HAP-1 (cell line): ENCODE data around the gene KANSL1.

Experiments
- DNase-seq, 2 experiments: peaks; one replicate each; pipeline ENCODE4 v3.0.0-alpha.2; 2016 to 2020; ENCODE audit warnings: low spot score in 2 of 2
- H3K27me3 ChIP-seq: fragments of 250-450 bp; sonication (Bioruptor Pico); 2 replicates; pipeline ENCODE4 v1.5.1; 2020; ENCODE audit warnings: low read depth, mild to moderate bottlenecking, moderate library complexity
- H3K36me3 ChIP-seq: fragments of 250-450 bp; sonication (Bioruptor Pico); replicated peaks from 2 replicates; pipeline ENCODE4 v1.5.1; 2020; ENCODE audit warnings: mild to moderate bottlenecking
- H3K4me1 ChIP-seq: fragments of 250-450 bp; sonication (Bioruptor Pico); 2 replicates; pipeline ENCODE4 v1.5.1; 2020; ENCODE audit warnings: mild to moderate bottlenecking
- H3K4me3 ChIP-seq: fragments of 250-450 bp; sonication (Bioruptor Pico); 2 replicates; pipeline ENCODE4 v1.5.1; 2020; ENCODE audit warnings: mild to moderate bottlenecking, moderate library complexity
- H3K9me3 ChIP-seq: fragments of 250-450 bp; sonication (Bioruptor Pico); 2 replicates; pipeline ENCODE4 v1.5.1; 2020; ENCODE audit warnings: mild to moderate bottlenecking, moderate library complexity
- in situ Hi-C: fragments of 300-500 bp; cut with MboI; formaldehyde crosslinking; loops from 3 replicates; pipeline ENCODE4 v1.14.3; 2020; ENCODE audit warnings: low sequenced_read_pairs, inconsistent platforms, mixed read lengths

The KANSL1 gene

GRCh38 chr17:46043606-46044005, 149.6 kb downstream of the KANSL1 start:
- H3K9me3 ChIP-seq = no peaks in the 10 kb centered on the region
- no peaks in the 10 kb centered on the region; the same call in none of the 2 replicates for H3K4me1 ChIP-seq
- no peaks in the 10 kb centered on the region for H3K27me3 ChIP-seq
- no peak overlapping the region for H3K4me3 ChIP-seq
- in situ Hi-C loops = no loop called here
- H3K36me3 ChIP-seq = peaks cover 60% of the 10 kb centered on the region
- DNase-seq = no peak

DNA sequence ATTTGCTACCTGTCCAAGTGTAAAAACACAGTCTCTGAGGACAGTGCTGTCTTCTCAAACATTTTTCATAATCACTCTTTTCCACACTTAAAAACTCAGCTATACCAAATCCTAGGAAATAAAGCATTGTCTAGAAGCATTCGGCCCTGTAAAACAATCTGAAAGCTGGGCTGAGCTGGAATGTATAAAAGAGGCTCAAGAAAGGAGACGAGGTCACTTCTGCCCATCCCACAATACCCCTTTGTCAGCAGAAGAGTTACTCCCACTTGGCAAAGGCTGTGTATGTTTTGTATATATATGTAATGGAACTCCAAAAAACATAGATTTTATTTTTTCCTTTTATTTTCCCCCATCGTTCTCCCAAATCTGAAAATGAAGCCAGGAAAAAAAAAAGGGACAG, 150.3 kb downstream of the KANSL1 start:
- no peak for DNase-seq
- Histone ChIP-seq H3K4me3 (no peak overlapping the region), H3K9me3 (no peaks in the 10 kb centered on the region), H3K4me1 (no peaks in the 10 kb centered on the region; the same call in none of the 2 replicates), H3K27me3 (no peaks in the 10 kb centered on the region), H3K36me3 (peaks cover 62% of the 10 kb centered on the region)
- in situ Hi-C loops = no loop called here

DNA sequence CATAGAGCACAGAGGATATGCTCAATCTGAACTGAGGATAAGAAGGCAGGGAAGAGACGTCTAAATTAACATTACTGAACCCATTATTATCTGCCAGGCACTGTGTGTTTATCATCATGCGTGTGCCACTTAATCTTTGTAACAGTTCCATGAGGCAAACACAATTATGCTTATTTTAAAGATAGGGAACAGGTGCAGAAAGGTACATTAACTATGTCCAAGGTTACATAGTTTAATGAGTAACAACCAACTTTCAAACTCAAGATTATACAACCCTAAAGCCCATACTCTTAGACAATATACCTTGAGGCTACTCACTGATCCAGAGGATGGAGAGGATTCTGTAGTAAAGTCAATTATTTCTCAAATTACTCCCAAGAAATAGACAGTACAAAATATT, 151.0 kb downstream of the KANSL1 start:
- Histone ChIP-seq H3K4me1 (no peaks in the 10 kb centered on the region; the same call in none of the 2 replicates), H3K4me3 (no peak overlapping the region), H3K36me3 (peaks cover 64% of the 10 kb centered on the region), H3K9me3 (no peaks in the 10 kb centered on the region), H3K27me3 (no peaks in the 10 kb centered on the region)
- in situ Hi-C loops = no loop called here
- DNase-seq = no peak

GRCh38 chr17:46039592-46040186, 153.5 kb downstream of the KANSL1 start:
- no peak overlapping the region for H3K4me3 ChIP-seq
- no peak for DNase-seq
- no peaks in the 10 kb centered on the region; the same call in none of the 2 replicates for H3K4me1 ChIP-seq
- H3K27me3 ChIP-seq = no peaks in the 10 kb centered on the region
- H3K9me3 ChIP-seq = no peaks in the 10 kb centered on the region
- H3K36me3 ChIP-seq = peaks cover 73% of the 10 kb centered on the region
- in situ Hi-C loops = no loop called here

GRCh38 chr17:46038937-46039336, 154.3 kb downstream of the KANSL1 start:
- H3K27me3 ChIP-seq = no peaks in the 10 kb centered on the region
- no peak overlapping the region for H3K4me3 ChIP-seq
- in situ Hi-C loops = no loop called here
- no peaks in the 10 kb centered on the region for H3K4me1 ChIP-seq
- H3K9me3 ChIP-seq = no peaks in the 10 kb centered on the region
- no peak for DNase-seq
- H3K36me3 ChIP-seq = peaks cover 78% of the 10 kb centered on the region

- no peaks in the 10 kb centered on the region for H3K9me3 ChIP-seq
- peaks cover 79% of the 10 kb centered on the region for H3K36me3 ChIP-seq
- no peaks in the 10 kb centered on the region for H3K4me1 ChIP-seq
- H3K27me3 ChIP-seq = no peaks in the 10 kb centered on the region
- in situ Hi-C loops = no loop called here
- DNase-seq = no peak
- H3K4me3 ChIP-seq = no peak overlapping the region
These were observed 154.8 kb downstream of the KANSL1 start for GRCh38 chr17:46038414-46038813.

GRCh38 chr17:46037722-46038255, 155.4 kb downstream of the KANSL1 start:
- in situ Hi-C loops = no loop called here
- Histone ChIP-seq H3K36me3 (peaks cover 79% of the 10 kb centered on the region), H3K9me3 (no peaks in the 10 kb centered on the region), H3K27me3 (no peaks in the 10 kb centered on the region), H3K4me3 (no peak overlapping the region), H3K4me1 (no peaks in the 10 kb centered on the region)
- no peak for DNase-seq

GRCh38 chr17:46036491-46036890, 156.7 kb downstream of the KANSL1 start:
- in situ Hi-C loops = no loop called here
- no peak overlapping the region for H3K4me3 ChIP-seq
- H3K9me3 ChIP-seq = no peaks in the 10 kb centered on the region
- peaks cover 82% of the 10 kb centered on the region for H3K36me3 ChIP-seq
- H3K4me1 ChIP-seq = no peaks in the 10 kb centered on the region
- DNase-seq = no peak
- H3K27me3 ChIP-seq = no peaks in the 10 kb centered on the region

- Histone ChIP-seq H3K27me3 (no peaks in the 10 kb centered on the region), H3K4me3 (no peak overlapping the region), H3K9me3 (no peaks in the 10 kb centered on the region), H3K4me1 (no peaks in the 10 kb centered on the region), H3K36me3 (peaks cover 86% of the 10 kb centered on the region)
- in situ Hi-C loops = no loop called here
- DNase-seq = no peak
These were observed 158.0 kb downstream of the KANSL1 start for GRCh38 chr17:46035112-46035818.

GRCh38 chr17:46033392-46033791, 159.8 kb downstream of the KANSL1 start:
- H3K36me3 ChIP-seq = peaks cover 76% of the 10 kb centered on the region
- no peak for DNase-seq
- in situ Hi-C loops = no loop called here
- no peaks in the 10 kb centered on the region for H3K27me3 ChIP-seq
- no peak overlapping the region for H3K4me3 ChIP-seq
- H3K4me1 ChIP-seq = no peaks in the 10 kb centered on the region
- H3K9me3 ChIP-seq = no peaks in the 10 kb centered on the region

DNA sequence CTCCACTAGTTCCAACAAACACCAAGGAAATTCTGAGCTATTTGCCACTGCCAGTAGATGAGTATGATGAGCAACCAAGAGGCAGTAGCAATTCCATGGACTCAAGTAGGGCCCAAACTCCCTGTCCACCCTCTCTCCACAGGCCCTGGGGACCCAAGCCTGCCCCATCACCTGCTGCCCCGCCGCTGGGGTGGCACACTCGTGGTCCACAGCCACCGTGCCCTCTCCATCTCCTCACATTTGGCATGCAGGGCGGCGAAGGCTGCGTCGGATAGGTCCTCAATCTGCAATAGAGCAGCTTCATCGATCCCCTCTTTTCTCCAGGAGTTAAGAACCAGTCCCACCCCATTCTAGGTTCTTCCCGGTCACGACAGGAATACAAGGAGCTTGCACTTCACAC, 160.3 kb downstream of the KANSL1 start:
- Histone ChIP-seq H3K4me1 (no peaks in the 10 kb centered on the region), H3K4me3 (no peak overlapping the region), H3K36me3 (peaks cover 76% of the 10 kb centered on the region), H3K27me3 (no peaks in the 10 kb centered on the region), H3K9me3 (no peaks in the 10 kb centered on the region)
- in situ Hi-C loops = no loop called here
- DNase-seq = no peak

GRCh38 chr17:46031920-46032319, 161.3 kb downstream of the KANSL1 start:
- DNase-seq = no peak
- H3K27me3 ChIP-seq = no peaks in the 10 kb centered on the region
- H3K9me3 ChIP-seq = no peaks in the 10 kb centered on the region
- H3K4me3 ChIP-seq = no peak overlapping the region
- H3K36me3 ChIP-seq = peaks cover 75% of the 10 kb centered on the region
- in situ Hi-C loops = no loop called here
- H3K4me1 ChIP-seq = no peaks in the 10 kb centered on the region

DNA sequence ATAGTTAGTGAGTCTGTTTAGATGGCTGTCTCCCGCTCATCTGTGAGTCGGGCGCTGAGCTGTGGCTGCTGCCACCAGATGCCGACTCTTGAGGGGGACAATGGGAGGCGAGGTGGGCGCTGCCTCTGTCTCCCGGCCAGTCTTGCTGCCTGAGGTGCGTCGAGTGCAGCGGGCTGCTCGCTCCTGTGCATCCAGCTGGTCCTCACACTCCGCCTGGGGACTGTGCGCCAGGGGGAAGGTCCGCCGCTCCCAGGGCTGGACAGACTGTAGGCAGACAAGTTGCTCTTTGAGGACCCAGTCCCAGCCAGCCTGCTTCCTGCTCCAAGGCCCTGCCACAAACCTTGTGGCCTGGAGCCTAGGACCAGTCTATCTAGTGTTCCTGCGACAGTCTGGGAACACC, 161.8 kb downstream of the KANSL1 start:
- Histone ChIP-seq H3K36me3 (peaks cover 73% of the 10 kb centered on the region), H3K4me1 (no peaks in the 10 kb centered on the region), H3K27me3 (no peaks in the 10 kb centered on the region), H3K9me3 (no peaks in the 10 kb centered on the region), H3K4me3 (no peak overlapping the region)
- in situ Hi-C loops = no loop called here
- DNase-seq = no peak

- Histone ChIP-seq H3K9me3 (no peaks in the 10 kb centered on the region), H3K36me3 (peaks cover 66% of the 10 kb centered on the region), H3K4me3 (no peak overlapping the region), H3K27me3 (no peaks in the 10 kb centered on the region), H3K4me1 (no peaks in the 10 kb centered on the region)
- no peak for DNase-seq
- in situ Hi-C loops = no loop called here
These were observed 162.5 kb downstream of the KANSL1 start for GRCh38 chr17:46030752-46031151.
